Fibroblast of the aortic adventitia (primary cell): Measurements from ENCODE around the gene SLC39A13. TPM values are rescaled to one million over a fixed set of nuclear protein-coding genes. Genes with fewer than 3 reads are reported as not detected.

Experiments
- DNase-seq: peaks from one replicate; pipeline ENCODE4 v3.0.0-alpha.2; 2010; ENCODE audit warnings: low read depth
- H3K4me3 ChIP-seq: 2 replicates; pipeline ENCODE4 v1.5.1; 2011; ENCODE audit warnings: low read depth, mild to moderate bottlenecking, control low read depth, low read length, moderate library complexity
- total RNA-seq: library from RNA; depleted of rRNA; stranded (reverse); fragments of >200 nt; gene quantifications from 2 replicates; pipeline ENCODE4 v1.2.3, GENCODE V29; 2012; ENCODE audit warnings: low replicate concordance
- TF ChIP-seq, protein P1 (sequence below): IDR thresholded peaks from 2 replicates; pipeline ENCODE4 v1.5.1; 2011; ENCODE audit warnings: mild to moderate bottlenecking, low read length, control low read depth, inconsistent platforms; ENCODE audit not compliant: insufficient read depth

The SLC39A13 gene
- total RNA-seq, 1 donor, result 47.5 TPM

DNA sequence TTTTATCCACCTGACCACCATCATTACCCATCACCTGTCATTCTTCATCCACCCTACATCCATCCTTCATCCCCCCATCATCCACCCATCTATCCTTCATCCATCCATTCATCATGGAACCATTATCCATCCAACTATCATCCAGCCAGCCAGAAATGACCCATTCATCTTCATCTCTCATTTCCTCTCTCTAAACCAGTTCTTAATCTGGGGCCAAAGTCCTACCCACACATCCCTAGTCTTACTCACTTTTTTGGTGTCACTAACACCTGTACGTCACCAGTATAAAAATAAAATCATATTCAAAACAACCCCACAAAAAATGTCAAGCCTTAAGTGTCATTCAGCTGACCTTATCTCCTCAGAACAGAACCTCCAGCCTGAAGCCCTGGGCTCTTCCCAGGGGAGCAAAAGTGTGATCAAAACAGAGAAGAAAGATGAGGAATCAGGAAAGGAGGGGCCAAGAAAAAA lies 42.3 kb upstream of the SLC39A13 start:
- H3K4me3 ChIP-seq, result no peak overlapping the region
- TF ChIP-seq, protein P1, sequence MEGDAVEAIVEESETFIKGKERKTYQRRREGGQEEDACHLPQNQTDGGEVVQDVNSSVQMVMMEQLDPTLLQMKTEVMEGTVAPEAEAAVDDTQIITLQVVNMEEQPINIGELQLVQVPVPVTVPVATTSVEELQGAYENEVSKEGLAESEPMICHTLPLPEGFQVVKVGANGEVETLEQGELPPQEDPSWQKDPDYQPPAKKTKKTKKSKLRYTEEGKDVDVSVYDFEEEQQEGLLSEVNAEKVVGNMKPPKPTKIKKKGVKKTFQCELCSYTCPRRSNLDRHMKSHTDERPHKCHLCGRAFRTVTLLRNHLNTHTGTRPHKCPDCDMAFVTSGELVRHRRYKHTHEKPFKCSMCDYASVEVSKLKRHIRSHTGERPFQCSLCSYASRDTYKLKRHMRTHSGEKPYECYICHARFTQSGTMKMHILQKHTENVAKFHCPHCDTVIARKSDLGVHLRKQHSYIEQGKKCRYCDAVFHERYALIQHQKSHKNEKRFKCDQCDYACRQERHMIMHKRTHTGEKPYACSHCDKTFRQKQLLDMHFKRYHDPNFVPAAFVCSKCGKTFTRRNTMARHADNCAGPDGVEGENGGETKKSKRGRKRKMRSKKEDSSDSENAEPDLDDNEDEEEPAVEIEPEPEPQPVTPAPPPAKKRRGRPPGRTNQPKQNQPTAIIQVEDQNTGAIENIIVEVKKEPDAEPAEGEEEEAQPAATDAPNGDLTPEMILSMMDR, result no peak
- no peak for DNase-seq

DNA sequence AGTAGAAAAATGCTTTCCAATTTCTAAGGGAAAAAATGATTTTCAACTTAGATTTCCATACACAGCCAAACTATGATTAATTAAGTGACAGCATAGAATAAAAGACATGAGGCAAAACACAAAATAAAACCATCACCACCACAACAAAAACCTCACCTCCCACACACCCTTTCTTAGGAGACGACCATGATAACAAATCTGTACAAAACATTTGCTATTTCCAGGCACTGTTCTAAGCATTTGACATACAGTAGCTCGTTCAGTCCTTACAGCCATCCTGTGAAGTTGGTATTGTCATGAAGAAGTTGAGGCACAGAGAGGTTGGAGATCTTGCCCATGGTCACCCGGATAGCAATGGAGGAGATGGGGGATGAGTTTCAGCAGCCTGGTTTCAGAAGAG lies 38.7 kb upstream of the SLC39A13 start:
- no peak overlapping the region for H3K4me3 ChIP-seq
- TF ChIP-seq, protein P1, result no peak
- no peak for DNase-seq

DNA sequence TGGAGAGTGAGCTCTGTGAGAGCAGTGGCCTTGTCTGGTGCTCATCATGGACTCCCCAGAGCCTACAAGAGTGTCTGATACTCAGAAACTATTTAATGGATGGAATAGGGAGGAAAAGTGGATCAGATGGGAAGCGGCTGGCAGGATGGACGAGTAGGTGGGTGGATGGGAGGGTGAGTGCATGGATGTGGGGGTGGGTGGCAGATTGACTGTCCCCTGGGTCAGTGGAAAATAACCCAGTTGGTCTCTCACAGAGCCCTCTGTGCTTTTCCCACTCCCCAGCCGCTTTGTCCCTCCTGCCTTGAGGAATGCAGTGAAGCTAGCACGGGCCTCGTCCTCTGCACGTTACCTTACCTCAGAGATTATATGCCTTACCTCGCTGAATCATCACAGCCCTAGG lies 36.0 kb upstream of the SLC39A13 start:
- DNase-seq, result no peak
- H3K4me3 ChIP-seq, result no peak overlapping the region
- TF ChIP-seq, protein P1, result no peak

DNA sequence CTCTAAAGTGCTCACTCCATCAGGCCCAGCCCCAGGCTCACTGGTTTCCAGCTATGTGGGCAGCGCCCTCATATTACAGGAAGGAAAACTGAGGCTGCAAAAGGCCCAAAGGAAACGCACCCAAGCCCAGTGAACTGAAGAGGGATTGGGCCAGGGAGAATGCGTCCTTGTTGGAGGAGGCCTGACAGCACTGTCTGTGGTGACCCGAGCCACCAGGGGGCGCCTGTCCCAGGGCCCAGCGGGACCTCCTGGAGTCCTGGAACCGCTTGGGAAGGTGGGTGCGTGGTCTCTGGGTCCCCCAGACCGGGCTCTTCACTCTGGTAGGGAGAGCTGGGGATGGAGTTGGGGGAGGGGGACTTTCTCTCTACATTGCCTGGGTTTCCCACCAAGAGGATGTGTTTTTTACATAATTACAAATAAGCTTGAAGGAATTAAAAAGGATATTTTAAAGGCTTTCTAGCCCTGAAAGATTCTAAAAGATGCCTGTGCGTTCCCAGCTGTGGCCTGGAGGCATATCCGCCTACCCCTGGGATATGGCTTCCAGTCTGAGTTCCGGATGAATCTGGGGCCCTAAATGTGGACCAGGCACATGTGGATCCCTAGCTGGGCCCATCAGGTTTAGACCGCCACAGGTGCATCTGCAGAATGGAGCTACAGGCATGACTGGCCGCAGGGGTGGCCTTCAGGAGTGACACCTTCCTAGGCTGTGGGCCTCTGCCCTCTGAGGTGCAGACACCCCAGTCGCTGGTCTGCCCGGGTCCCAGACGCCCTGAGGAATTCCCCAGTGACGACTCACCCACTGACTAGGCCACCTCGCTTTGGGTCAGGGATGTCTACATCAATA lies 34.3 kb upstream of the SLC39A13 start:
- no peak overlapping the region for H3K4me3 ChIP-seq
- DNase-seq, result peak; percentile 74
- TF ChIP-seq, protein P1, result peak; percentile 96

DNA sequence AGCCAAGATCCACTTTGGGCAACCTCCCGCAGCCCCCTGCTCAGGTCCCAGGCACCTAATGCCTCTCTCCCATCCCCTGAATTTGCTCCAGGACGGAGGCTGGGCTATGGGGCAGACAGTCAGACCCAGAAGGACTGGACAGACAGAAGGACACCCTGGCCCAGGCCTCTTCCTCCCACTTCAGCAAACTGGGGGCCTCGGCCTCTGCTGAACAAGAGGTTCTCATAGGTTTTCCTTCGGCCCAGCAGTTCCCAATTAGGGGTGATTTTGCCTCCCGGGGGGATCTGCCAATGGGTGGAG lies 33.7 kb upstream of the SLC39A13 start:
- no peak overlapping the region for H3K4me3 ChIP-seq
- DNase-seq, result no peak
- TF ChIP-seq, protein P1, result no peak

DNA sequence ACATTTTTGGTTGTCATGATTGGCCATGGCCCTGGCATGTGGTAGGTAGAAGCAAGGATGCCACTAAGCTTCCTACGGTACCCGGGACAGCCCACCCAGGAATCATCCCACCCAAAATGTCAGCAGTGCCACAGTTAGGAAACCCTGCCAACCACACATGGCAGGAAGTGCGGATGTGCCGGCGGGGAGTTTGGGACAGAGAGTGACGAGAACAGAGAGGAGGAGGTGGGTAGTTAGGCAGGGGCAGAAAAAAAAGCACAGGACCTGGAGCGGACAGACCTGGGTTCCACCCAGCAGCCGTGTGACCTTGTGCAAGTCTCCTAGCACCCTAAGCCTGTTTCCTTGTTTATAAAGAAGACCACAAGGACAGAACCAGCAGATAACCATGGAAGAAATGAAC lies 33.4 kb upstream of the SLC39A13 start:
- TF ChIP-seq, protein P1, result no peak
- H3K4me3 ChIP-seq, result no peak overlapping the region
- no peak for DNase-seq

DNA sequence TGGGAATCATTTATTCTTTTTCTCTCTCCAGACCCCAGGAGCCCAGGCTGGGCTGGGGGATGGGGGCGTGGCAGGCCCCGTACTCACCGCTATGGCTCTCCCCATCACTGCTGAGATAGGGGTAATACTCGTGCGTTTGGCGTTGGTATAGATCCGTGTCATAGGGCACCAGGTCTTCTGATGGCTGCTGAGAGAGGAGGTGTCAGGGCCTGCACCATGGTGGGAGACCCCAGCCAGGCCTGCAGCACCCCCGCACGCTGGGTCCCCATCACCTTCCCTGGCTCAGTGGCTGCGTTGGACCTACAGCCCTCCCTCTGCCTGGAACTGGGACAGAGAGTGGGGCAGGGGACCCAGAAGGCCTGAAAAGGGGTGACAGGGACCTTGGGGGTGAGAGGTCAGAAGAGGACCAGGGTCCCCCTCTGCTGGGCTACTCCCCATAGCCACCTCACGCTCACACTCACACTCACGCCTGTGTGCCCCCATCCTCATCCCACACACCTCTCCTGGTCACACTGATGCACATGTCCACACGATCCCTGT lies 32.8 kb upstream of the SLC39A13 start:
- TF ChIP-seq, protein P1, result no peak
- H3K4me3 ChIP-seq, result no peak overlapping the region
- DNase-seq, result no peak
